HUES64 (cell line): ENCODE results near the gene MVB12B.

Source experiments
- H3K27ac ChIP-seq: 2 replicates; pipeline ENCODE4 v1.7.0; 2013; ENCODE audit warnings: low read depth, low read length, inconsistent platforms
- H3K27me3 ChIP-seq: 2 replicates; pipeline ENCODE4 v1.6.1; 2013; ENCODE audit warnings: mild to moderate bottlenecking, low read length; ENCODE audit not compliant: insufficient read depth
- H3K36me3 ChIP-seq: 2 replicates; pipeline ENCODE4 v1.6.1; 2013; ENCODE audit warnings: mild to moderate bottlenecking, low read length; ENCODE audit not compliant: insufficient read depth
- H3K4me1 ChIP-seq: 2 replicates; pipeline ENCODE4 v1.6.1; 2013; ENCODE audit warnings: mild to moderate bottlenecking, low read length, moderate library complexity; ENCODE audit not compliant: insufficient read depth
- H3K4me3 ChIP-seq: 2 replicates; pipeline ENCODE4 v1.5.1; 2013; ENCODE audit warnings: mild to moderate bottlenecking, low read length, moderate library complexity
- H3K9ac ChIP-seq: 2 replicates; pipeline ENCODE4 v1.6.1; 2013; ENCODE audit warnings: mild to moderate bottlenecking, low read depth, low read length
- H3K9me3 ChIP-seq: 2 replicates; pipeline ENCODE4 v1.6.1; 2013; ENCODE audit warnings: low read depth, low read length; ENCODE audit not compliant: insufficient read depth
- WGBS: fragments of 150-250, 120-280 bp; methylation state at CpG from one replicate; pipeline ENCODE4 v1.1.7; 2013; ENCODE audit warnings: missing lambda C conversion rate; 5-methylcytosine and 5-hydroxymethylcytosine counted together

Gene MVB12B

GRCh38 chr9:126411948-126412284, 85.3 kb downstream of the MVB12B start:
- H3K36me3 ChIP-seq: no peaks in the 10 kb centered on the region
- H3K27ac ChIP-seq: no peak overlapping the region
- H3K4me3 ChIP-seq: no peak overlapping the region
- H3K27me3 ChIP-seq: no peaks in the 10 kb centered on the region
- peaks cover 19% of the 10 kb centered on the region for H3K4me1 ChIP-seq
- H3K9me3 ChIP-seq: no peaks in the 10 kb centered on the region
- no peak overlapping the region for H3K9ac ChIP-seq
- WGBS: 93% methylated on average over 6 of the region's 6 CpGs

DNA sequence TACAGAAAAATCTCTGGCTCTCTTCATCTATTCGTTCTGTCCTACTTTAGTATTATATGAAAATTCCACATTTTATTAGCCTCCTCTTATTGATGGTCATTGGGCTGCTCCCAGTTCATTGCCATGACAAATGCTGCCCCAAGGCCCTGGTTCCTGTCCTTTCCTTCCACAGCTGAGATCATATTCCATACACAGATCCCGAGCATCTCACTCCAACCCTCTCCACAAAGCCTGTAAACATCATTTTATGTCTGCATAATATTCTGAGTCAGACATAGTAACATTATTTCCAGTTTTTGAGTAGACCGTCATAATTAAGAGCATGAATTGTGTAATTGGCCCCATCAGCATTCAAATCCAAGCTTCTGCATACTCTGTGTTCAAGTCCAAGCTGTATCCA, 86.3 kb downstream of the MVB12B start:
- Histone ChIP-seq H3K9ac (no peak overlapping the region), H3K36me3 (no peaks in the 10 kb centered on the region), H3K9me3 (no peaks in the 10 kb centered on the region), H3K27me3 (no peaks in the 10 kb centered on the region), H3K4me3 (no peak overlapping the region), H3K27ac (no peak overlapping the region), H3K4me1 (peaks cover 9% of the 10 kb centered on the region)
- WGBS: 85% methylated on average over 3 of the region's 3 CpGs

- H3K4me3 ChIP-seq: no peak overlapping the region
- H3K36me3 ChIP-seq: no peaks in the 10 kb centered on the region
- no peaks in the 10 kb centered on the region for H3K9me3 ChIP-seq
- H3K27me3 ChIP-seq: no peaks in the 10 kb centered on the region
- 98% methylated on average over 6 of the region's 7 CpGs for WGBS
- no peak overlapping the region for H3K9ac ChIP-seq
- H3K4me1 ChIP-seq: peaks cover 3% of the 10 kb centered on the region
- H3K27ac ChIP-seq: no peak overlapping the region
Measured at GRCh38 chr9:126413391-126414068, 86.9 kb downstream of the MVB12B start.

GRCh38 chr9:126415741-126416370, 89.2 kb downstream of the MVB12B start:
- H3K9ac ChIP-seq: no peak overlapping the region
- H3K27me3 ChIP-seq: no peaks in the 10 kb centered on the region
- 87% methylated on average over 16 of the region's 16 CpGs for WGBS
- H3K27ac ChIP-seq: no peak overlapping the region
- H3K4me3 ChIP-seq: no peak overlapping the region
- H3K4me1 ChIP-seq: no peaks in the 10 kb centered on the region; the same call in 1 of the 2 replicates
- H3K9me3 ChIP-seq: no peaks in the 10 kb centered on the region
- no peaks in the 10 kb centered on the region for H3K36me3 ChIP-seq

DNA sequence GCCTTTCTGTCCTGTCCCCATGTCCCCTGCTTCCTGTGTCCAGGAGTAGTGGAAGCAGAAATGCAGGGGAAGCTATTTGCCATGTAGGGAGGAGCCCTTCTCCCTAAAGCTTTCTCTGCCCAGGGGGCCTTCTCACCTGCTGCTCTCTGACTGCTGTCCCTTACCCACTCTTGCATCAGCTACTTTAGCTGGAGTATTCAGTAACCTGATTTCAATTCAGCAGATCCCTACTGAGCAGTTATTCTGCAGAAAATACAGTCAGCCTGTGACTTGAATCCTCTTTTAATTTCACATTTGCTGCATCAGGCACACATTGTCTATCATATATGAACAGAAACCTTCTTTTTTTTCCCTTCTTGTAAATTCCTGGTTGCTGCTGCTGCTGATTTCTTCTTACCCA, 90.4 kb downstream of the MVB12B start:
- H3K9ac ChIP-seq: no peak overlapping the region
- H3K27me3 ChIP-seq: no peaks in the 10 kb centered on the region
- no peak overlapping the region for H3K27ac ChIP-seq
- H3K36me3 ChIP-seq: no peaks in the 10 kb centered on the region
- no peaks in the 10 kb centered on the region for H3K9me3 ChIP-seq
- H3K4me3 ChIP-seq: no peak overlapping the region
- peaks cover 8% of the 10 kb centered on the region; the same call in 1 of the 2 replicates for H3K4me1 ChIP-seq

DNA sequence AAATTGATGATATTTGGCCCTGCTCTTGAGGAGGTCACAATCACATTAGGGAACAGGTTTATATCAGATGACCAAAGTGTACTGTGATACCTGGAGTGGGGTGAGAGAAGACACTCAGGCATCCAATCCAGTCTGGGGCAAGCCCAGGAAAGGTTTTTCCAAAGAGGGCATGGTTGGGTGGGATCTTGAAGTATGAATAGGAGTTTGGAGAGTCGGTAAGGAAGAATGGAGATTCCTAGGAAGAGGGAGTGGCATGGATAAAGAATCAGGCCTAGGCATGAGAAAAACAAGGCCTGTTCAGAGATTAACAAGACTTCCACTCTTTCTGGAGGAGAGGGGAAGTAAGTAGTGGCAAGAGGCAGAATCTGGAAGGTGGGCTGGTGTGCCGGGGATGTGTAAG, 91.1 kb downstream of the MVB12B start:
- H3K4me3 ChIP-seq: no peak overlapping the region
- no peaks in the 10 kb centered on the region for H3K27me3 ChIP-seq
- no peak overlapping the region for H3K9ac ChIP-seq
- no peaks in the 10 kb centered on the region for H3K9me3 ChIP-seq
- H3K4me1 ChIP-seq: peaks cover 15% of the 10 kb centered on the region; the same call in 1 of the 2 replicates
- no peaks in the 10 kb centered on the region for H3K36me3 ChIP-seq
- no peak overlapping the region for H3K27ac ChIP-seq
- 87% methylated on average over 2 of the region's 2 CpGs for WGBS

DNA sequence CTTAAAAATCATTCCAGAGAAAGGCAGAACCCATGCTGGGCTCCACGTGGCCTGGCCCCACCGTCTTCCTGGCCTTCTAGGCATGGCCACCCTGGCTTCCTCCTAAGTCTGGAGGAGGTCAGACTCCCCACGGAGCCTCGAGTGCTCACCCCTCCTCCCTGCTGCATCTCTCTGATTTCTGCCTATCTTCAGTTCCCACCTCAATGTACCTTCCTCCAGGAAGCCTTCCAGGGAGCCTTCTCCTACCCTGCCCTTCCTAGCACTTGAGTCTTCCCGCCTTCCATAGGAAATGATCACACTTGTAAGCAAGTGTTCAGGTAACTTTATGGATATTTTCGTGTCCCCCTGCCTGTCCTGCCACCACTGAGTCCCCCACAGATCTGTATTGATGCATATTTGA, 92.0 kb downstream of the MVB12B start:
- no peaks in the 10 kb centered on the region for H3K9me3 ChIP-seq
- 90% methylated on average over 6 of the region's 6 CpGs for WGBS
- H3K4me3 ChIP-seq: no peak overlapping the region
- no peak overlapping the region for H3K9ac ChIP-seq
- H3K4me1 ChIP-seq: peaks cover 17% of the 10 kb centered on the region; the same call in 1 of the 2 replicates
- no peaks in the 10 kb centered on the region for H3K27me3 ChIP-seq
- no peaks in the 10 kb centered on the region for H3K36me3 ChIP-seq
- no peak overlapping the region for H3K27ac ChIP-seq

GRCh38 chr9:126419475-126419874, 92.8 kb downstream of the MVB12B start:
- Histone ChIP-seq H3K27ac (no peak overlapping the region), H3K4me3 (no peak overlapping the region), H3K9ac (no peak overlapping the region), H3K27me3 (no peaks in the 10 kb centered on the region), H3K36me3 (no peaks in the 10 kb centered on the region), H3K9me3 (no peaks in the 10 kb centered on the region), H3K4me1 (peaks cover 17% of the 10 kb centered on the region; the same call in 1 of the 2 replicates)
- WGBS: 80% methylated on average over 6 of the region's 6 CpGs

DNA sequence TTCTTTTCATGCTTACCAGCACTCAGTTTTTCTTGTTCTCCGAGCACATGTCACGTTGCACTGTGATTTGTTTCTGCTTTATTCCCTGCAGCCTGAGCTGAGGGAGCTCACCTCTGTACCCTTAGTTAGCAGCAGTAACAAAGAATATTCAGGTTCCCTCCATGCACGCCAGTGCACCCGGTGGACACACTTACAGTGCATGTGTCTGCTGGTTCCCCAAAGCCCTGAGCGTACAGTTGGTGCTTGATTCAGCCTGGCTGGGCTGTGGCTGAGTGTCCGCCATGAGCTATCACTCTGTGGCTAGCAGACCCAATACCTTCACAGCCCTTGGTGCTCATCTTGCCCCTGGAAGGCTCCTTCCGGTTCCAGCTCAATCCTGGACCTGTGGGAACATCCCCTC, 93.5 kb downstream of the MVB12B start:
- peaks cover 17% of the 10 kb centered on the region; the same call in 1 of the 2 replicates for H3K4me1 ChIP-seq
- H3K36me3 ChIP-seq: no peaks in the 10 kb centered on the region
- H3K4me3 ChIP-seq: no peak overlapping the region
- no peaks in the 10 kb centered on the region for H3K9me3 ChIP-seq
- no peak overlapping the region for H3K27ac ChIP-seq
- no peaks in the 10 kb centered on the region for H3K27me3 ChIP-seq
- 79% methylated on average over 7 of the region's 7 CpGs for WGBS
- H3K9ac ChIP-seq: no peak overlapping the region

GRCh38 chr9:126420643-126421564, 94.3 kb downstream of the MVB12B start:
- Histone ChIP-seq H3K9me3 (no peaks in the 10 kb centered on the region), H3K27ac (no peak overlapping the region), H3K36me3 (no peaks in the 10 kb centered on the region), H3K9ac (no peak overlapping the region), H3K4me3 (no peak overlapping the region), H3K4me1 (peaks cover 17% of the 10 kb centered on the region; the same call in 1 of the 2 replicates), H3K27me3 (no peaks in the 10 kb centered on the region)
- 87% methylated on average over 17 of the region's 17 CpGs for WGBS
